GM21825 (cell line): ENCODE data around the gene MPZL3.

Source experiments
- ATAC-seq: cut with Tn5 transposase; IDR thresholded peaks from one replicate; pipeline ENCODE4 v1.9.1; 2021; ENCODE audit warnings: mild to moderate bottlenecking, moderate library complexity; ENCODE audit not compliant: unreplicated experiment

Gene MPZL3

GRCh38 chr11:118264569-118265465 is 12.7 kb upstream of the MPZL3 start:
- ATAC-seq, result no peak

DNA sequence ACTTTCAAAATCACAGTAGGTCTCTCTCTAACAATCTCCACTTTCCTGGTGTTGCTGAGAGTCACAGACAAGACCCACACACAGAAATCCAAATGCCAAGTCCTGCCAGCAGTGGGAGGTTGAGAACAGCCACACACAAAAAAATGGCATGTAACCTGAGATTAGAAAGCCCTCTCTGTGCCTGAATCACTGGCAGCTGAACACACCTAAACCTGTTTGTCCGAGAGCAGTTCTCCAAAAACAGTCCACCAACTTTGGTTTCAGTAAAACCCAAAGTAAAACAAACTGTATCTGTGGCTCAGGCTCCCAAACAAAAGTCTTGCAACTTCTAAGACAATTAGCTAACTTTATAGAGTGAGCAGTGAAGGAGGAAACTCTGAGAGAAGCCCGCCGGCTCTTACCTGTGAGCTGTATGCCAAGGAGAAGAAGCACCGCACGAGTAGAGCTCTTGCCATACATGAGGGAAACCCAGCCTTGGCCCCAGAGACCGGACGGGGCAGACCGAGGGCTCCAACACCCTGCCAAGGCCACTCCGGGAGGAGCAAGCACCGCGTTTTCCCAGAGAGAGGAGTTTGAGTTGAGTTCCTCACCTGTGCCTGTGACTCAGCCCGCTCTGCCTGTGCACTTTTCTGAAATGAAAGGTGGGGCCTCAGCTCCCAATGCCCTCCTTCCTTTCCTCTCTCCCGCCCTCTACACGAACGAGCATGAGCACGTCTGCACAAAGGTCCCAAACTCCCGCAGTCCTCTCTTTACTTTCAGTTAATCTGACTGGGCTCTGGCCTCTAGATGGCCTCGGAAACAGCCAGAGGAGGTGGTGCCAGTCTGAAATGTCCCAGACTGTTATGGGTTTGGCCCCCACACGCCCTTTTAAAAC is 11.8 kb upstream of the MPZL3 start, which contains the start of gene MPZL2:
TSS of gene MPZL2 (minus strand) at position 603 of the 874 bp plus-strand sequence. CDS start at position 459, 144 bp downstream.
- no peak for ATAC-seq

DNA sequence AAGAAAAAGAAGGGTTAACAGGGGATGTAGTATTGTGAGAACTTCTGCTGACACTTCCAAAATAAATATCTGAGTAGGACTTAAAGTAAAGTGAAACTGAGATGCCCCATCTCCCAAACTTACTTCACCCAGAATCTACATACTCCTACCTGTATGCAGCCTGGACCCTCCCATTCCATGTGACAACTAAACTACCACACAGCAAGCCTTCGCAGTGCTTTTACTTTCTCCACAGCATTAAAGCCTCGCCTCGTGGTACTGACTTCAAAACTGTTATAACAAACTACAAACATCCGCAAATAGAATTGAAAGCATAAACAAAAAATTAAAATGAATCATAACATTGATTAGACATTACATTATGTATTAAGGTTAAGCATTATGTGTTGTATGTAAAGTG is 10.9 kb upstream of the MPZL3 start:
- no peak for ATAC-seq

DNA sequence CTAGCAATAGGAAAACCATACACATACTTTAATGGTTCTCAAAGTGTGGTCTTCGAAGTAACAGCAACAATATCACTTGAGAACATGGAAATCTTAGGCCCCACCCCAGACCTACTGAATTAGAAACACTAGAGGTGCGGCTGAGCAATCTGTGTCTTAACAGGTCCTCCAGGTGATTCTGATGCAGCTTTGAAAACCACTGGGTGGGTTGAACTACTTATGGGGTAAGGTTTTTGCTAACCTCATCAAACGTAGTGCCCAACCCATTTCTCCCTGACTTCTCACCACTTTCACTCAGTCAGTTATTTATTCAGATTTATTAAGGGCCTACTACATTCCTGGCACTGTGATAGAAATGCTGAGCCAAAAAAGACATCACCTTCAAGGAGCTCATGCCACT is 8.2 kb upstream of the MPZL3 start:
- ATAC-seq, result no peak

- ATAC-seq, result no peak
Observed at GRCh38 chr11:118259138-118259537, 7.0 kb upstream of the MPZL3 start.

GRCh38 chr11:118258410-118258809 is 6.2 kb upstream of the MPZL3 start:
- no peak for ATAC-seq

DNA sequence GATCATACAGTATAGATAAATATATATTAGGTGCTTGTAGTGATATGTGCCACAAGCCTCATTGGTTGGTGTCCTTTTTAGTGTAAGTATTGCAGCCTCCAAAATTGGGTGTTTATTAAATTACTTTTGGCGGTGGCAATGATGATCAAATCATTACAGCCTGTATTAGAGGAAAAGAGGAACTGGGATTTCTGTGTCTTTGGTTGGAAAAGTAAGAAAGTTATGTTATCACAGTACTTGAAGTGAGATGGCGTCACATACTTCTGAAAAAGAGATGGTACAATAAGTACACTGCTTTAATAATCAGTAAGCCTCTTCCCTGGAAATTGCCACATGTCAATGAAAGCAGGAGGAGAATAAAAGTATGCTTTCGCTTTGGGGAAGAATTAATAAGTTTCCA is 523 bp upstream of the MPZL3 start:
- ATAC-seq, result no peak

GRCh38 chr11:118247041-118247440 is 5.1 kb downstream of the MPZL3 start:
- no peak for ATAC-seq

DNA sequence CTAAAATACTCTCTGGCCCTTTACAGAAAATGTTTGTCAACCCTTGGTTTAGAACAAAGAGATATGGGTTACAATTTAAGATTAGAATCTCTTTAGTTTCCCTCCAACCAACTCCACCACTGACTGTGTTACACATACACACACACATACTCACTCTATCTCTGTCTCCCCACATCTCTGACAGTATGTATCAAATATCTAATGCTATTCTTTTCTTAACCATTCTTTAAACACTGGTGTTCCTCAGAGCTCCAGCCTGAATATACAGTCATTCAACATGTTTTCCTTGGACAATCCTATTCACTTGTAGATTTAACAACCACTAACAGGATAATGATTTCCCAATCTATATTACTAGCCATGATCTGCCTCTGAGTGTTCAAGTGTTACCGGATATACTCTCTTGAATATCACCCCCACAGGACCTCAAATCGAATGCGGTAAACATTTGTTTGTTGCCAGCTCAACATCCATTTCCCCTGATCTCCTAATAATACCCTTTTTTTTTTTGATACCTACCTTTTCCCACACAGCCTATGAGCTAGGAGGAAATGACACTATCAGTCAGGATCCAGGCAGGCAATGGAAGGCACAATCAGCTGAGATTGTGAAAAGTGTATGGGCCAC is 6.1 kb downstream of the MPZL3 start:
- no peak for ATAC-seq

GRCh38 chr11:118243993-118244762 is 8.0 kb downstream of the MPZL3 start:
- ATAC-seq, result no peak

- ATAC-seq, result no peak
Observed at GRCh38 chr11:118243161-118243560, 9.0 kb downstream of the MPZL3 start.

DNA sequence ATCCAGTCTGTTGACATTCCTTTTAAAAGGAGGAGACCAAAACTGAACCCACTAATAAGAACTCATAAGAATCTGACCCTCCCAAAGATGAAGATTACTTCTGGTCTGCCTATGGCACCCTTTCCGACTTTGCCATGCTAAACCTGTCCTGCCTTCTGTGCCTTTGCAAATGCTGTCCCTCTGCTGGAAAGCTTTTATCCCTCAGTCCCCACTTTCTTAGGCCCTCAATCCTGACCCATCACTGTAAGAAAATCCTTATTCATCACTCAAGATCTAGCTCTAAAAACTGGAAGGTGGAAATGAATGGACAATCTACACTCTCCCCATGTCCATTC is 10.4 kb downstream of the MPZL3 start:
- ATAC-seq, result no peak

GRCh38 chr11:118240999-118241763 is 11.0 kb downstream of the MPZL3 start:
- ATAC-seq, result peak; percentile 78

GRCh38 chr11:118239509-118240205 is 12.5 kb downstream of the MPZL3 start:
- no peak for ATAC-seq

DNA sequence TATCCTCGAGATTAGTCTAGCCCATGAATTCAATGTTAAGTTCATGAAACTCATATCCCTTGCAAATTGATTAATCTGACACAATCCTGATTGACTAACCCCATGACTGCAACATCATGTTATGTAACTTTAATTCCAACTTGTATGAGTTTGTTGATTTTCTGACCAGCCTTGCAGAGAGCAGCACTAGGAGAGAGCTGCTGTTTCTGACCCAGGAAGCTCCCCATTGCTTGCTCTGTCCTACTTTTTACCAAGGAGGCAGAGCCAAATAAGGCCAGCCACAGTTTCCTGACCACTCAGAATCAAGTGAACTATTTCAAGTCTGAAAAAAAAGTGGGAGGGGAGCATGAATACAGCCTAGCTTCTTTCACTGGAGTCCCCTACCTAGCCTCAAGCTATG is 13.2 kb downstream of the MPZL3 start:
- ATAC-seq, result no peak

GRCh38 chr11:118238421-118238820 is 13.7 kb downstream of the MPZL3 start:
- ATAC-seq, result no peak

DNA sequence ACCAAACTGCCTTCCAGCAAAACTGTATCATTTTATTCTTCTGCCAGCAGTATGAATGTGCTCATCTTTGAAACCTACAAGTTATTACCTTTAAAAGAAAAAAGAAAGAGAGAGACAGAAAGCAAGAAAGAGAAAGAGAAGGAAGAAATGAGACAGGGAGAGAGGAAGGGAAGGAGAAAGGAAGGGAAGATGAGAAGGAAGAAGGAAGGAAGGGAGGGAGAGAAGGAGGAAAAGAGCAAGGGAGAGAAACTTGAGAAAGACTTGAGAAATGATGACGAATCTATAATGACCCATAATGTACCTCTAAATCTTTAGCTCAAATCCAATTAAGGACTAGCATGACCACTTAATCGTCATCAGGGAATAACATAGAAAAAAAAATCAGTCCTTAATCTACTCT is 16.0 kb downstream of the MPZL3 start:
- ATAC-seq, result no peak

GRCh38 chr11:118234833-118235232 is 17.3 kb downstream of the MPZL3 start:
- ATAC-seq, result no peak

GRCh38 chr11:118233850-118234249 is 18.3 kb downstream of the MPZL3 start:
- ATAC-seq, result no peak
